K562 (cell line): ENCODE results near the gene CA5B. TPM values are rescaled to one million over a fixed set of nuclear protein-coding genes. Genes with fewer than 3 reads are reported as not detected.

ENCODE experiments used
- CREB1 ChIP-seq, 2 experiments: sonication (generic) in 1 of 2; formaldehyde crosslinking in 1 of 2; IDR thresholded peaks; 2 replicates each; pipeline versions ENCODE4 v1.6.1 to v1.8.0; 2012 to 2022; ENCODE audit warnings: inconsistent platforms in 1 of 2, mild to moderate bottlenecking in 1 of 2, missing genetic modification reagents in 1 of 2, moderate library complexity in 1 of 2
- E2F3 ChIP-seq: fragments of 250-450 bp; sonication (Bioruptor Pico); IDR thresholded peaks from 2 replicates; pipeline ENCODE4 v1.4.0; 2020; ENCODE audit warnings: mild to moderate bottlenecking
- E2F8 ChIP-seq: fragments of 450-650 bp; IDR thresholded peaks from 2 replicates; pipeline ENCODE4 v1.7.1; 2018; ENCODE audit warnings: mild to moderate bottlenecking, low read depth; ENCODE audit not compliant: partially characterized antibody
- ELF1 ChIP-seq: fragments of 200-800 bp; sonication (Bioruptor generic); IDR thresholded peaks from 2 replicates; pipeline ENCODE4 v1.6.1; 2016; ENCODE audit warnings: missing genetic modification characterization, missing compliant biosample characterization
- FOS ChIP-seq: IDR thresholded peaks from 3 replicates; pipeline ENCODE4 v1.6.1; 2011; ENCODE audit not compliant: insufficient read length; ENCODE audit errors: extremely low read depth
- HSF4 ChIP-seq: fragments of 250-450 bp; sonication (Bioruptor Pico); IDR thresholded peaks from 2 replicates; pipeline ENCODE4 v2.1.2; 2022; ENCODE audit warnings: mild to moderate bottlenecking, moderate library complexity, borderline replicate concordance
- KAT7 ChIP-seq: sonication (generic); formaldehyde crosslinking; IDR thresholded peaks from 2 replicates; pipeline ENCODE4 v1.8.0; 2022; ENCODE audit warnings: missing genetic modification reagents, mild to moderate bottlenecking, borderline replicate concordance
- LEF1 ChIP-seq: fragments of 450-650 bp; IDR thresholded peaks from 2 replicates; pipeline ENCODE4 v1.6.1; 2016; ENCODE audit warnings: mild to moderate bottlenecking
- NCOA6 ChIP-seq: fragments of 450-650 bp; IDR thresholded peaks from 2 replicates; pipeline ENCODE4 v1.6.1; 2017; ENCODE audit warnings: mild to moderate bottlenecking
- NFXL1 ChIP-seq: fragments of 450-650 bp; formaldehyde crosslinking; IDR thresholded peaks from 2 replicates; pipeline ENCODE4 v1.4.0; 2021; ENCODE audit warnings: mild to moderate bottlenecking
- NR1H2 ChIP-seq: sonication (generic); formaldehyde crosslinking; IDR thresholded peaks from 2 replicates; pipeline ENCODE4 v1.4.0; 2020; ENCODE audit warnings: mild to moderate bottlenecking, missing genetic modification reagents
- NR2C2 ChIP-seq, 2 experiments: fragments of 200-800 bp in 1 of 2; sonication (Bioruptor generic) in 1 of 2; sonication (generic) in 1 of 2; formaldehyde crosslinking in 1 of 2; IDR thresholded peaks; 2 replicates each; pipeline versions ENCODE4 v1.6.1 to v1.8.0; 2016 to 2022; ENCODE audit warnings: mild to moderate bottlenecking in 1 of 2, missing compliant biosample characterization in 1 of 2, missing genetic modification characterization in 1 of 2, missing genetic modification reagents in 1 of 2
- TAF7 ChIP-seq: fragments of 450-650 bp; IDR thresholded peaks from 2 replicates; pipeline ENCODE4 v1.6.1; 2016; ENCODE audit warnings: missing genetic modification characterization, missing compliant biosample characterization
- TFAP4 ChIP-seq: sonication (generic); formaldehyde crosslinking; IDR thresholded peaks from 2 replicates; pipeline ENCODE4 v1.8.0; 2022; ENCODE audit warnings: missing genetic modification reagents, mild to moderate bottlenecking, moderate library complexity, borderline replicate concordance
- XRCC3 ChIP-seq: fragments of 450-650 bp; IDR thresholded peaks from 2 replicates; pipeline ENCODE4 v1.6.1; 2017; ENCODE audit warnings: mild to moderate bottlenecking, moderate library complexity
- ZC3H8 ChIP-seq: fragments of 450-650 bp; IDR thresholded peaks from 2 replicates; pipeline ENCODE4 v1.6.1; 2017
- ZNF197 ChIP-seq: fragments of 200-800 bp; sonication (Bioruptor generic); IDR thresholded peaks from 2 replicates; pipeline ENCODE4 v1.6.1; 2016; ENCODE audit warnings: low read depth, missing genetic modification characterization, missing compliant biosample characterization
- ZNF311 ChIP-seq: fragments of 250-450 bp; sonication (Bioruptor Pico); IDR thresholded peaks from 2 replicates; pipeline ENCODE4 v1.4.0; 2020; ENCODE audit warnings: mild to moderate bottlenecking, moderate library complexity
- ZNF609 ChIP-seq: sonication (generic); formaldehyde crosslinking; IDR thresholded peaks from 2 replicates; pipeline ENCODE4 v1.8.1; 2023; ENCODE audit warnings: missing genetic modification reagents, mild to moderate bottlenecking, borderline replicate concordance
- ZNF766 ChIP-seq: fragments of 200-800 bp; sonication (Bioruptor generic); conservative IDR thresholded peaks from 2 replicates; pipeline ENCODE4 v1.6.1; 2016; ENCODE audit warnings: missing genetic modification characterization, missing compliant biosample characterization
- polyA plus RNA-seq, 8 experiments: library from polyadenylated mRNA; depleted of rRNA in 4 of 8; stranded (reverse) in 5 of 8; unstranded in 3 of 8; fragments of >200 nt; fragmentation: Nextera tagmentation in 2 of 8; fragmentation: Illumina TruSeq in 1 of 8; extraction: Ambion mirVana in 2 of 8; extraction: Trizol in 1 of 8; gene quantifications; 2 replicates each; pipeline versions ENCODE4 v1.2.1 to v1.2.3, GENCODE V29; 2011 to 2014; ENCODE audit warnings: inconsistent platforms in 1 of 8, missing spikeins in 1 of 8
- total RNA-seq, 7 experiments: library from RNA; depleted of rRNA in 6 of 7; stranded (reverse); fragments of >200 nt in 6 of 7; fragmentation: Illumina TruSeq in 2 of 7; extraction: Trizol in 2 of 7; gene quantifications; 2 replicates each; pipeline versions ENCODE4 v1.2.1 to v1.2.3, GENCODE V29; 2011 to 2021; ENCODE audit warnings: low replicate concordance in 1 of 7

The CA5B gene
- total and polyA plus RNA-seq, 9 of the 15 experiments (the other 6 are each of a cell fraction or from before 2014, with no cell fraction given) = 0.55 to 3.7 (median 2.6) TPM

- TF ChIP-seq ZNF609 (CRISPR knock-in tag) (no peak), LEF1 (no peak), FOS (no peak), XRCC3 (no peak), ELF1 (tag) (no peak), E2F3 (no peak), NCOA6 (no peak), NFXL1 (CRISPR knock-in tag) (no peak), NR2C2 (CRISPR knock-in tag; IDR thresholded peaks at IDR 0.05) (no peak), NR2C2 (tag; IDR thresholded peaks at IDR 0.05) (no peak), ZNF311 (CRISPR knock-in tag) (no peak), KAT7 (no peak), NR1H2 (no peak), CREB1 (IDR thresholded peaks at IDR 0.05) (peak; percentile 42), CREB1 (CRISPR knock-in tag; IDR thresholded peaks at IDR 0.05) (no peak), E2F8 (no peak), TAF7 (no peak), ZC3H8 (no peak), ZNF766 (CRISPR knock-in tag) (no peak), TFAP4 (peak; percentile 14; the same call in 1 of the 2 replicates), HSF4 (CRISPR knock-in tag) (no peak), ZNF197 (CRISPR knock-in tag) (no peak)
Observed at GRCh38 chrX:15789979-15790768, 52.1 kb downstream of the CA5B start, which contains the start of gene ZRSR2 (continued).
